ENCODE data around the gene FBN2.
"Not testable (repeated sequence)": the region's sequence is repeated elsewhere in the genome, so short reads cannot be mapped to it uniquely, and the experiment has no call there.

DNA sequence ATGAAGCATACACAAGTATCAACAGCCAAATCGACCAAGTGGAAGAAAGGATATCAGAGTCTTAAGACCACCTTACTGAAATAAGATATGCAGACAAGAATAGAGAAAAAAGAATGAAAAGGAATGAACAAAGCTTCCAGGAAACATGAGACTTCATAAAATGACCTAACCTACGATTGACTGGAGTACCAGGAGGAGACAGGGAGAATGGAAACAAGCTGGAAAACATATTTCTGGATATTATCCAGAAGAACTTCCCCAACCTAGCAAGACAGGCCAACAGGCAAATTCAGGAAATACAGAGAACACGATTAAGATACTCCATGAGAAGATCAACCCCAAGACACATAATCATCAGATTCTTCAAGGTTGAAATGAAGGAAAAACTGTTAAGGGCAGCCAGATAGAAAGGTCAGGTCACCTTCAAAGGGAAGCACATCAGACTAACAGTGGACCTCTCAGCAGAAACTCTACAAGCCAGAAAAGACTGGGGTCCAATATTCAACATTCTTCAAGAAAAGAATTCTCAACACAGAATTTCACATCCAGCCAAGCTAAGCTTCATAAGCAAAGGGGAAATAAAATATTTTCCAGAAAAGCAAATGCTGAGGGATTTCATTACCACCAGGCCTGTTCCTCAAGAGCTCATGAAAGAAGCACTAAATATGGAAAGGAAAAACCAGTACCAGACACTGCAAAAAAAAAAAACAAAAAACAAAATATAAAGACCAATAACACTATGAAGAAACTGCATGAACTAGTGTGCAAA, 80.7 kb downstream of the FBN2 start:
- not testable (repeated sequence) for TF ChIP-seq POLR2A, CTCF (IDR thresholded peaks at IDR 0.05)
